SK-N-SH (cell line): ENCODE data around the gene DUSP9.

ENCODE experiments used
- CTCF ChIP-seq: fragments of 200-600 bp; sonication (generic); IDR thresholded peaks from 2 replicates; pipeline ENCODE4 v1.6.1; 2017; ENCODE audit warnings: antibody characterized with exemption, mild to moderate bottlenecking, moderate library complexity
- GABPA ChIP-seq: IDR thresholded peaks from 2 replicates; pipeline ENCODE4 v1.4.0; 2012; ENCODE audit warnings: low read depth, mild to moderate bottlenecking
- MXI1 ChIP-seq: IDR thresholded peaks from 2 replicates; pipeline ENCODE4 v1.6.1; 2012; ENCODE audit warnings: mild to moderate bottlenecking, low read depth, low read length, improper control_type of control experiment
- RAD21 ChIP-seq: IDR thresholded peaks from 2 replicates; pipeline ENCODE4 v1.6.1; 2012; ENCODE audit warnings: mild to moderate bottlenecking, low read length
- REST ChIP-seq: IDR thresholded peaks from 2 replicates; pipeline ENCODE4 v1.6.1; 2012; ENCODE audit warnings: mild to moderate bottlenecking, low read depth, low read length, moderate library complexity
- SMC3 ChIP-seq: IDR thresholded peaks from 2 replicates; pipeline ENCODE4 v1.6.1; 2012; ENCODE audit warnings: low read depth, low read length, improper control_type of control experiment
- YY1 ChIP-seq: IDR thresholded peaks from 2 replicates; pipeline ENCODE4 v1.4.0; 2012; ENCODE audit warnings: low read depth, mild to moderate bottlenecking
- TF ChIP-seq, protein P1 (sequence below): IDR thresholded peaks from 2 replicates; pipeline ENCODE4 v1.4.0; 2012; ENCODE audit warnings: low read depth, borderline replicate concordance

DNA sequence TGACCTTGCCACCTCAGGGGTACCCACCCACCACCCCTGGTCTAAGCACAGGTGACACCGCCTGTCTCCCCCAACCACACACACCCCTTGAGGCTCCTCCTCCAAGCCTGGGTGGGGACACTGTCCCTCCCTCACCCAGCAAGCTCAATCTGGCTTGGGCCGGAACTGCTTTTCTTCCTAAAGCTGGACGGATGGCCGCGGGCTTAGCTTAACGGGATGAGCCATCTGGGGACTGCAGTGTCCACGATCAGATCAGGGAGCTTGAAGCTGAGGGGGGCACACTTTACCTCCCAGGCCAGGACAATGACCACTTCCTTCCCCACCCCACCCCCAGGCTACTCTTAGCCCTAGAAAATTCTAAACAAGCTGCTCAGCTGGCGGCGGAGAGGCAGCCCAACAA lies 39.7 kb downstream of the DUSP9 start:
- TF ChIP-seq CTCF, result no peak
- TF ChIP-seq, protein P1, sequence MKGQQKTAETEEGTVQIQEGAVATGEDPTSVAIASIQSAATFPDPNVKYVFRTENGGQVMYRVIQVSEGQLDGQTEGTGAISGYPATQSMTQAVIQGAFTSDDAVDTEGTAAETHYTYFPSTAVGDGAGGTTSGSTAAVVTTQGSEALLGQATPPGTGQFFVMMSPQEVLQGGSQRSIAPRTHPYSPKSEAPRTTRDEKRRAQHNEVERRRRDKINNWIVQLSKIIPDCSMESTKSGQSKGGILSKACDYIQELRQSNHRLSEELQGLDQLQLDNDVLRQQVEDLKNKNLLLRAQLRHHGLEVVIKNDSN, result no peak
- no peak for TF ChIP-seq MXI1
- TF ChIP-seq GABPA, result no peak
- TF ChIP-seq YY1, result no peak
- TF ChIP-seq SMC3, result no peak
- TF ChIP-seq RAD21, result no peak
- TF ChIP-seq REST, result no peak
